Measurements from ENCODE around the gene MALT1. TPM values are rescaled to one million over a fixed set of nuclear protein-coding genes. Genes with fewer than 3 reads are reported as not detected.

Gene MALT1
- total RNA-seq, 1 donor from 2014 or later = 29.7 TPM

DNA sequence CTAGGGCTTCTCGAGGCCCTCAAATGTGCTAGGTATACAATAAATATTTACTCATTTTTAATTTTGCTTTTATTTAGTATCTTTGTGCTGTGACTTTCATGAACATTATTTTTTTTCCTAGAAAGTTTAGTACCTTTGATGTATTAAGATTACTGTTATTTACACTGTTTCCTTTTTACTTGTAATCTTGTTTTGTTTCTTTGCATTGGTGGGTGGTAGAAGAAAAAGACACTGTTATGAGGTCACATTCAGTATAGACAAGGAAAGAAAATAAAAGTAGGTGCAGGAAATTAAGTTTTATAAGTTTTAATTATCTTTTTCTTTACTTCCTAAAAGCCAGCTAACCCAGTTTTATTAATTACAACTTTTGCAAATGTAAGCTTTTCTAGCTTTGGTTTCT lies 23.0 kb downstream of the MALT1 start:
- no peak overlapping the region for H3K27ac Mint-ChIP-seq

GRCh38 chr18:58694720-58695468 lies 23.6 kb downstream of the MALT1 start:
- no peak for TF ChIP-seq CTCF (conservative IDR thresholded peaks at IDR 0.05)
- no peak overlapping the region for H3K27ac Mint-ChIP-seq

More for the DNA sequence above, 23.0 kb downstream of the MALT1 start:
- Mint-ChIP-seq H3K27me3 (no peaks in the 10 kb centered on the region), H3K36me3 (peaks cover 36% of the 10 kb centered on the region), H3K4me1 (ENCODE audit: unreplicated experiment) (peaks cover 3% of the 10 kb centered on the region), H3K9me3 (peaks cover 5% of the 10 kb centered on the region), H3K4me3 (no peak overlapping the region)
- TF ChIP-seq CTCF (conservative IDR thresholded peaks at IDR 0.05) = no peak
- DNase-seq (ENCODE audit: extremely low spot score, unreplicated experiment) = no peak

GRCh38 chr18:58695772-58696171 lies 24.5 kb downstream of the MALT1 start:
- no peak for TF ChIP-seq CTCF (conservative IDR thresholded peaks at IDR 0.05)
- Mint-ChIP-seq H3K36me3 (peaks cover 22% of the 10 kb centered on the region), H3K4me1 (ENCODE audit: unreplicated experiment) (peaks cover 3% of the 10 kb centered on the region), H3K27ac (no peak overlapping the region), H3K27me3 (no peaks in the 10 kb centered on the region), H3K4me3 (no peak overlapping the region), H3K9me3 (no peaks in the 10 kb centered on the region)
- DNase-seq (ENCODE audit: extremely low spot score, unreplicated experiment) = no peak

More at GRCh38 chr18:58694720-58695468, 23.6 kb downstream of the MALT1 start:
- Mint-ChIP-seq H3K4me1 (ENCODE audit: unreplicated experiment) (peaks cover 3% of the 10 kb centered on the region), H3K36me3 (peaks cover 29% of the 10 kb centered on the region), H3K4me3 (no peak overlapping the region), H3K27me3 (no peaks in the 10 kb centered on the region), H3K9me3 (no peaks in the 10 kb centered on the region)
- DNase-seq (ENCODE audit: extremely low spot score, unreplicated experiment) = no peak

DNA sequence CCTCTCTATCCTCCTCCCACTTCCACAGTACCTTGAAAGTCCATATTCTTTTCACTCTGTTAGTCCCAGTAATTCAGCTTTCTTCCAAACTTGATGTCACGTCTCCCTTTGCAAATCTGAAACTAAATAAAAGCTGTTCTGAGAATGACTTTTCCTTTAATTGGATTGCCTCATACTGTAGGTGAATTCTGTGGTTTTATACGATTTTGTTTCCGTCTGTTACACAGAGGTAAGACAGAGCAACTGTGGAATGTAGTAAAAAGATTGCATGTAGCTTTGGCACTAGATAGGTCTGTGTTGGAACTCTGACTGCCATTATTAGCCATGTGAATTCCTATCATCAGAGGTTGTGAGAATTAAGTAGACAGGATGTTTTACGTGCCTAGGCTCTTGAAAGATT lies 25.9 kb downstream of the MALT1 start:
- Mint-ChIP-seq H3K36me3 (peaks cover 29% of the 10 kb centered on the region), H3K27ac (no peak overlapping the region), H3K4me1 (ENCODE audit: unreplicated experiment) (peaks cover 3% of the 10 kb centered on the region), H3K4me3 (no peak overlapping the region), H3K27me3 (no peaks in the 10 kb centered on the region), H3K9me3 (no peaks in the 10 kb centered on the region)
- no peak for DNase-seq (ENCODE audit: extremely low spot score, unreplicated experiment)
- no peak for TF ChIP-seq CTCF (conservative IDR thresholded peaks at IDR 0.05)

- peaks cover 33% of the 10 kb centered on the region for H3K36me3 Mint-ChIP-seq
- H3K4me1 Mint-ChIP-seq (ENCODE audit: unreplicated experiment) = peaks cover 3% of the 10 kb centered on the region
- no peak for DNase-seq (ENCODE audit: extremely low spot score, unreplicated experiment)
- no peaks in the 10 kb centered on the region for H3K9me3 Mint-ChIP-seq
- no peak for TF ChIP-seq CTCF (conservative IDR thresholded peaks at IDR 0.05)
- H3K4me3 Mint-ChIP-seq = no peak overlapping the region
- H3K27me3 Mint-ChIP-seq = no peaks in the 10 kb centered on the region
- H3K27ac Mint-ChIP-seq = no peak overlapping the region
These were observed 27.5 kb downstream of the MALT1 start for GRCh38 chr18:58698701-58699193.

Measured in type B pancreatic cell (in vitro differentiated cells).